GM21447 (cell line): ENCODE measurements around the gene SMARCC2.
"Not testable (repeated sequence)": the region's sequence is repeated elsewhere in the genome, so short reads cannot be mapped to it uniquely, and the experiment has no call there.

Experiments used
- ATAC-seq: cut with Tn5 transposase; IDR thresholded peaks from one replicate; pipeline ENCODE4 v1.9.1; 2021; ENCODE audit not compliant: unreplicated experiment

Gene SMARCC2

DNA sequence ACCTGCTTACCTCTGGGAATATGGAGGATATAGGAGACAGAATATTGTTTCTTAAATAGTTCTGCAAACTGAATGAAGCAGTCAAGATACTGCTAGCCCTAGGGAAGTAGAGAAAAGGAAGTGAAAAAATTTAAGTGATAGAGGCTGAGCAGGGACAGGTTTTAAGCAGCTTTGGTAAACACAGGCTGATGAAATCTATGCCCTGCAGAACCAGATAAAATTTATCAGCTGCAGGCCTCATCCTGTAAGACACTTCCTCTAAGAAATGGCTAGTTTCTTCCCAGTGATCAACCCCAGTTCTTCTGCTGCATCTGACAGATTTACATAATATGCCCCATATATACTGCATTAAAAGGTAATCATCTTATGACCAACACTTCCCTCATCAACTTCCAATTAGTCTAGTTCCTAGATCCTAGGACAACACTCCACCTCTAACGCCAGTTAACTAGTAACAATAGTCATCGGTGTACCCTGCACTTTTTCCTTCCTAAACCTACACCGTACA lies 62.5 kb downstream of the SMARCC2 start:
- no peak for ATAC-seq

DNA sequence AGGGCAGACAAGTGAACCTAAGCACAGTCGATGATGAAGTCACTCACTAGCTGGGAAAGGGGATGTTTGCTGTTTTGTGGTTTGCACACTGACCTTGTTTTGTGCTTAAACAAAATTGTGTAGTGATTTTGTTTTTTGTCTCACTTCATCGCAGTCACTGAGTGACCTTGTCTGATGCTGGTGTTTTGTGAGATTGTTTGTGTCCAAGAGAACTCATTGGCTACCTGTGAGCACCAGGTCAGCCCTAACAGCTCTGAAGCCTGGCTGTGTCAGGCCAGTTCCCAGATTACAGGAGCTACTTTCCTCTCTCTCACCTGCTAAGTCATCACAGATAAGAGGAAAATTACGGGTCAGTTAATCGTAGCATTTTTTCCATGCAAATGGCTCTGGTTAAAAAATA lies 65.2 kb downstream of the SMARCC2 start:
- ATAC-seq, result no peak

DNA sequence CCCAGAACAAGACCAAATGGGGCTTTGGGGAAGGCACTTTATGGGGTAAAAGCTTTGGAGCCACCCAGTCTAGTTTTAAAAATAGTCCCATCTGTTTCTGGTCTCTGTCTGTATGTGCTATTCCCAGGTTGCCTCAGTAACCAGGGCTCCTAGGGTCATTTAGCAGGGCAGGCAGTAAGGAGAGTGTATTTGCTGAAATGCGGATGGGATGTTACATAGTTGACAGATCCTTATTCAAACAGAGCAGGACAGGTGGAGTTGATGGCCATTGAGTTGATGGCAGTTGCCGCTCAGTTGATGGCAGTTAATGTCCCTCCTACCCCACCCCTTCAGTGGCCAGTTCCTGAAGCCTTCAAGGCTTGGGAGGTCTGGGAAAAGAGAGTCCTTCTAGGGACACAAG lies 66.6 kb downstream of the SMARCC2 start:
- no peak for ATAC-seq

DNA sequence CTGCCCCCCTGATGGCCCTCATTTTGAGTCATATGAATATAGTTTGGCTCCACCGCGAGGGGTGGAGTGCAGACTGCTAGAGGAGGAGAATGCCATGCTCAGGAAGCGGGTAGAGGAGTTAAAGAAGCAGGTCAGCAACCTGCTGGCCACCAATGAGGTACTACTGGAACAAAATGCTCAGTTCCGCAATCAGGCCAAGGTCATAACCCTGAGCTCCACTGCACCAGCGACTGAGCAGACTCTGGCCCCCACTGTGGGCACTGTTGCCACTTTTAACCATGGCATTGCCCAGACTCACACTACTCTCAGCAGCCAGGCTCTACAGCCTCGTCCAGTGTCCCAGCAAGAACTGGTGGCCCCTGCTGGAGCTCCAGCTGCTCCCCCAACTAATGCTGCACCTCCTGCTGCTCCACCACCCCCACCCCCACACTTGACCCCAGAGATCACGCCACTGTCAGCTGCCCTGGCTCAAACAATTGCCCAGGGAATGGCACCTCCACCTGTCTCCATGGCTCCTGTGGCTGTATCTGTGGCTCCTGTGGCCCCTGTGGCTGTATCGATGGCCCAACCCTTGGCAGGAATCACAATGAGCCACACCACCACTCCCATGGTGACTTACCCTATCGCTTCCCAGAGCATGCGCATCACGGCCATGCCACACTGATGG lies 67.9 kb downstream of the SMARCC2 start:
- ATAC-seq, result no peak

DNA sequence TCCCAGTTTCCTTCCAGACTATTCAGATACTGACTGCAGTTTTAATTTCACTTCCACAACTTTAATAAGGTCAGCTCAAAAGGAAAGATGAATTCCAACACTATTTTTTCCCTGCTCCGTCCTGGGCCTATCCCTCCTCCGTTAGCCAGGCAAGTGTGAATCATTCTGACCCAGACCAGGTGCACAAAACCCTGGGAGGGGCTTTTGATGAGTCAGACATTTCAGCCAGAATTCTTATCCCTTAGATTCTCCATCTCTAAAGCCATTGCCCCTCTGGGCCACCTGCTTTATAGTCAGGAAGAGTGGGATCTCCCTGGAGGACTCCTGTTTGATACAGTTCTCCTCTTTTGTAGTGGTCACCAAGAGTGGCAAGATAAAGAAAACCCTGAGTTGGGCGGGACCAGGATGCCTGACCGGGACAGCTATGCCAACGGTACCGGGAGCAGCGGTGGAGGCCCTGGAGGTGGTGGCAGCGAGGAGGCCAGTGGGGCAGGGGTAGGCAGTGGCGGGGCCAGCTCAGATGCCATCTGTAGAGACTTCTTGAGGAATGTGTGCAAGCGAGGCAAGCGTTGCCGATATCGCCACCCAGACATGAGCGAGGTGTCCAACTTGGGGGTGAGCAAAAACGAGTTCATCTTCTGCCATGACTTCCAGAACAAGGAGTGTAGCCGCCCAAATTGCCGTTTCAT lies 69.0 kb downstream of the SMARCC2 start:
- ATAC-seq, result no peak

DNA sequence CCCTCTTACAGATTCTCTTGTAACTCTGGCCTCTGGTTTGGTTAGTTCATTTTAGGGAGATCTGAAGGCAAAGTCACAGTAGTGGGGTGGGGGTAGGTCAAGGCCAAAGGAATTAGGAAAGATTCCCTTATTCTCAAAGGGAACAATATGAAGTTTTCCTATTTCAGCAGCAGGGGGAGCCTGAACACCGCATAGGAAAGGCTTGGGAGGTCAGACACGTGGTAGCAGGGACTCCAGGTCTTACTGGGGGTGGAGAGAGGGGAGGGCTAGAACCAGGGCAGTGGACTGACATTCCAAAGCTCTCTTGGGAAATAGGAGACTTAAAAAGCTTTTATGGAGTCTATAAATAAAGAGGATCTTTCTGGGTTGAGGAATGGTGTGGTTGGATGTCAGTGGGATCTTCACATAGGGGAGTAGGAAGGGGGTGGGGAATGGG lies 69.9 kb downstream of the SMARCC2 start:
- ATAC-seq, result no peak

DNA sequence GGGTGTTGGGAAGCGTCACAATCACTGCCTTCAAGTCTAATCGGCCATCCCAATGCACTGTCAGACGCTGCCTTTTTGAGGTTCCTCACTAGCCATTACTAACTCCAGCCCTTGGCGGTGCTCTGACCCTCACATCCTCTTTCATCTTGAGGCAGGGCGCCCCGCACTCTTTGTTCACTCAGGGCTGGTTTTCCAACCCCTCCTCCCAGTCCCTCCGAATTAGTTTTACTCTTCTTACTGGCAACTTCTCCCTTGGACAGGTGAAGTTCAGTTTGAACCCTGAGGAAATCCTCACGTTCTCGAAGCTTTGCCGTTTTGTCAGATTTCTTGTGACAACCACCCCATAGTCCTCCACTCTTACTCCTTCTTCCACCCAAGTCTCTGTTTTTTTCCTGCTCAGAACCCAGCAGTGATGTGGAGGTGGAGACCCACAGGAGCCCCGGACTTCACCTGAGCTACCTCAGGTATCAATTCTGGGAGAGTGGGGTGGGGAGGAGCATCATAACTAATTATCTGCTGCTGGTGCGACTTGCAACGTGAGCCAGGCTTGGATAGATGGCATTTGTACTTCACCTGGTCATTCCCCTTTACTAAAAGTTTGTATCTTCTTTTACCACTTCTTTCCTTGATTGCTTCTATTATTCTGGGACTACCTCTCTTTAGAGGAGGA lies 70.5 kb downstream of the SMARCC2 start:
- ATAC-seq, result no peak

DNA sequence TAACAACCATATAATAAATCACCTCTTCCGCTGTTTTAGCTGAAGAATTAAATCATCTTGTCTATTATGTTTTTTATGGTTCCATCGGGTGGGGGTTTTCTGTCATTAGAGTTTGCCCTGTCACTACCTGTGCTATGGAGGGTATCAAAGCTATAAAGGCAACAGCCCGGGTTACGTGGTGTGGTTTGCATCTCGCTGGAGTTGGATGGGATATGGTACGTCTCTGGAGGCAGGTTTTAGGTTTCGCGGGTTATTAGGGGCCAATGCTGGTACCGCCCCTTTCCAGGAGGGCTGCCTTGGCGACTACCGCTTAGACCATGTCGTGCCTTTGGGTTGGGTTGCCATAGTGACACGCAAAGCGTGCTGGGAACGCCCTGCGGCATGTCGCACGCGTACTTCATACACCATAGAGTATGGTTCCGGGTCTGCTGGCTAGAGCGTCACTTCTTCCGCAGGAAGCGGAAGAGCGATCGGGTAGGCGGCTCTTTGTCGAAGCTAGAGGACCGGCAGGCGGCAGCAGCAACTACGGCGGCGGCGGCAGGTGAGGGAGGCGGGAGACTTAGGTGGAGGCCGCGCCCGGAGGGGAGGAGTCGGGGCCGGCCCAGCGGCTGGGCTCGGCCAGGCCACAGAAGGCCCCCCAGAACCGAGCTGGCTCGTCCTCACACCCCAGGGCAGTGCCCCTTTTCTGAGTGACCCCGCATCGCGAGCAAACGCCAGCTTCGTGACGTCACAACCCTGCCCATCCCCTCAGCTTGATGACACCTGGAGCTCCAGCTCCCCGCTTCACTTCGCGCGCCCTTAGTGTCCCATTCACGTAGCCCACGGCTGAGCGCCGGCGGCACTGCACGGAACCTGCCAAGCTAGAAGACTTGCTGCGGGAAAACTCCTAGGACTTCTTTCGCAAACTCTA lies 71.2 kb downstream of the SMARCC2 start, which contains the start of gene ZC3H10:
Gene ZC3H10, plus strand, starts transcription at position 489 of the 910 bp plus-strand sequence. CDS start 2,297 bp downstream, outside the sequence.
- peak; percentile 73 for ATAC-seq

DNA sequence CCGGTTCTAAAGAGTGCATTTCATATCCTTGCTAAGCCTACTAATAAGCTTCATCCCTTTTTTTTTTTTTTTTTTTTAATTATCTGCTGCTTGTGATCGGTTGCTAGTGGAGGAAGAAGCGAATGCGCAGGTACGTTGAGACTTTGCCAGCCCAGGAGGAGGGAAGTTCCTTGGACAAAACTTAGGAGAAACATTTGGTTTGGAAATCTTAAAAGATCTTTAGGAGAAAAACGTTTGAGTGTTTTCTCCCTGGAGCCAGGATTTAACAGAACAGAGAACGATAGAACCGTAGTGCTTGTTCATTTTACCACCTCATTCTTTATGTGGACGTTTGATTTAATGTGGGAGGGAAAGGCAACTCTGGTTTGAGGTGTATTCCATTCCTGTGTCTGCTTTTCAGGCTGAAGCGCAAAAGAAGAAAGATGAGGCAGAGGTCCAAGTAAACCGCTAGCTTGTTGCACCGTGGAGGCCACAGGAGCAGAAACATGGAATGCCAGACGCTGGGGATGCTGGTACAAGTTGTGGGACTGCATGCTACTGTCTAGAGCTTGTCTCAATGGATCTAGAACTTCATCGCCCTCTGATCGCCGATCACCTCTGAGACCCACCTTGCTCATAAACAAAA lies 72.1 kb downstream of the SMARCC2 start:
- ATAC-seq, result not testable (repeated sequence)

DNA sequence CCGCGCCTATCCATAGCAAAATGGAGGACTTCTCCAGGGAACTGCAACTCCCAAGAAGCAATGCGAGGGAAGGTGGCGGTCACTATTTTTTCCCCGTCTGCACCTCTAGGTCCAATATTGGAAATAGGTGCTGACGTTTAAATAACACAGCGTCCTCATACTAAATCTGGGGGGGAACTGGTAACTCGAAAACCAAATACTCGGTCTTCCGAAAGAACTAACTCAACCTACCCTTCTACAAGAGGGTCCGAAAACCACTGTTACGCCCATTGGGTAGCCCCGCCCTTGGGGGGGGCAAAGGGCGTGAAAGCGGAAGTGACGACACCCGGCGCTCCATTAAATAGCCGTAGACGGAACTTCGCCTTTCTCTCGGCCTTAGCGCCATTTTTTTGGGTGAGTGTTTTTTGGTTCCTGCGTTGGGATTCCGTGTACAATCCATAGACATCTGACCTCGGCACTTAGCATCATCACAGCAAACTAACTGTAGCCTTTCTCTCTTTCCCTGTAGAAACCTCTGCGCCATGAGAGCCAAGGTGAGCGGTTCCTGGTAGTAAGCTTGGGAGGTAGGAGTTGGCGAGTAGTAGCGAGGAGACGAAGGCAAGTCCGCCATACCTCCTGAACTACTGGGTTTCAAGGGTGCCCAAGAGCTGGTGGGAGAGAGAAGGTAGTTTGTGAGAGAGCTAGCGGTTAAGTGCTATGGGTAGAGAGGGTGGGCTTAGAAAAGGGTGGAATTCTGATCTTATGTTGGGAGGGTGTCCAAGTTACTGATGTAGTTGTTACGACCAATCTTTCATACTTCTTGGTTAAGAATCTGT lies 72.8 kb downstream of the SMARCC2 start, which contains the start of gene RPL41:
Gene RPL41, plus strand, starts transcription at position 367 of the 815 bp plus-strand sequence.
- peak; percentile 44 for ATAC-seq

DNA sequence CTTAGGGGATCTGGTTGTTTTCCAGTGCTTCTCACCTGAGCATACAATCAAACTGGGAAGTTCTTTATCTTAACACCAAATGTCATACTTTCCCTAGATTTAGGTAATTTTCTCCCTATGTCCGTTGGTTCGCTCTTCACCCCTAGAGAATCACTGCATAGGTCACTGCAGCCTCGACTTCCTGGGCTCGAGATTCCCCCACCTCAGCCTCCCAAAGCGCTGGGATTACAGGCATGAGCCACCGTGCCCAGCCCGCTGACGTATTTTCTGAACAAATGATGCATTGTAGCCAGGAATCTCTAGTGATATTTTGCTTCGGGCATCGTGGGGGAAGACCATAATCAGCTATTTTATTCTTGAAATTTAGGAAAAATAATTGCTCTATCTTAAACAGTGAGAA lies 74.0 kb downstream of the SMARCC2 start:
- ATAC-seq, result no peak

DNA sequence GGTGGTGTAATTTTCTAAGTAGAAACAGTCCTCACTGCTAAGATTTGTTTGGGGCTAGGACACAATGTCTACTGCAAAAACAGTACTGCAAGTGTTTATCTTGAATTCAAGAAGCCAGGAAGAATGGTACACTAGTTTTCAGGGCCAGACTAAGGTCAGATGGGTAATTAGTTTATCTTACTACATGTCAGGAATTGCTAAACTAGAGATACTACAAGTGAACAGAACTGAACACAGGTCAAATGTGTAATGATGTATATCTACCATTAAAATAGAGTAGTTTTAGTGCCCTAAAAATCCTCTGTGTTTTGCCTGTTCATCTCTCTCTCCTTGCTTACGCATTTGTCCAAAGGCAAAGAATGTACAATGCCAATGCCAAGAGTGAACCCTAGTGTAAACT lies 75.2 kb downstream of the SMARCC2 start:
- no peak for ATAC-seq
